Activated T-helper 1 cell treated with Interleukin-2 at 50 U/mL for 16 hours (primary cell): Measurements from ENCODE around the gene SLC9A1.

Experiments
- DNase-seq: peaks from one replicate; pipeline ENCODE4 v3.0.0-alpha.2; 2020; ENCODE audit warnings: low read depth

SLC9A1 gene

DNA sequence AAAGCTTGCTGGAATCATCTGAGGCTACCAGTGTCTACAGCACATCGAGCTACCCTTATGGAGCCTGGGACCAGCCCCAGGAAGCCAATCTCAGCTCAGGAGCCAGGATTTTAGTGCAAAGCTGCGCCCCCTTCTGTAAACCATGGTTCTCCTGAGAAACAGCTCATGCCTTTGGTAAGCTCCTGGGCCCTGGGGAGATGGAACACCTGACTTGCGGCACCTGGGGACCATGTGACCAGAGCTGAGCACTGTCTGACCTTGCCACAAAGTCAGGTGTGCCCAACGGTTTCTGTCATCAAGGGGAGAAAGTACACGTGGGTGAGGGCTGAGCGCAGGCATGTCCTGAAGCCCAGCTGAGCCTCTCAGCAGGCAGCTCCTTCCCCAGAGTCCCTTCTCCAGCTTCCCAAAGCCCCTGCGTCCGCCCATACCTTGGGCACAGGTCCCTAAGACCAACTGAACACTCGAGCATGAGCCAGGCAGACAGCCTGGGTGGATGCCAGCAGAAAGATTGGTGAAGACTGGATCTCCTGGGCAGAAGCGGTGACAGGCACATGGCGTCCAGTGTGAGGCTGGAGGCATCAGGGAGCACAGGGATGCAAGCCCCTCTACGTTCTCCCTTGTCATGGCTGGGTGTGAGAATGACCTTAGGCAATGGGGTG lies 84.4 kb downstream of the SLC9A1 start:
- no peak for DNase-seq

DNA sequence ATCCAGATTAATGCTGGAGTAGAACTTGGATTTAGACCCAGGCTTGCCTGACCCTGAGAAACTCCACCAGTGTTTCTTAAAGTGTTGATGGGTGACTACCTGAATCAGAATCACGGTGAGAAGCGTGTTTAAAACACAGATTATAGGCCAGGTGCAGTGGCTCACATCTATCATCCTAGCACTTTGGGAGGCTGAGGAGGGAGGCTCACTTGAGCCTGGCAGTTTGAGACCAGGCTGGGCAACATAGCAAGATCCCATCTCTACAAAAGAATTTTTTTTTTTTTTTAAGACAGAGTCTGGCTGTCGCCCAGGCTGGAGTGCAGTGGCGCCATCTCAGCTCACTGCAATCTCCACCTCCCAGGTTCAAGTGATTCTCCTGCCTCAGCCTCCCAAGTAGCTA lies 86.0 kb downstream of the SLC9A1 start:
- no peak for DNase-seq

DNA sequence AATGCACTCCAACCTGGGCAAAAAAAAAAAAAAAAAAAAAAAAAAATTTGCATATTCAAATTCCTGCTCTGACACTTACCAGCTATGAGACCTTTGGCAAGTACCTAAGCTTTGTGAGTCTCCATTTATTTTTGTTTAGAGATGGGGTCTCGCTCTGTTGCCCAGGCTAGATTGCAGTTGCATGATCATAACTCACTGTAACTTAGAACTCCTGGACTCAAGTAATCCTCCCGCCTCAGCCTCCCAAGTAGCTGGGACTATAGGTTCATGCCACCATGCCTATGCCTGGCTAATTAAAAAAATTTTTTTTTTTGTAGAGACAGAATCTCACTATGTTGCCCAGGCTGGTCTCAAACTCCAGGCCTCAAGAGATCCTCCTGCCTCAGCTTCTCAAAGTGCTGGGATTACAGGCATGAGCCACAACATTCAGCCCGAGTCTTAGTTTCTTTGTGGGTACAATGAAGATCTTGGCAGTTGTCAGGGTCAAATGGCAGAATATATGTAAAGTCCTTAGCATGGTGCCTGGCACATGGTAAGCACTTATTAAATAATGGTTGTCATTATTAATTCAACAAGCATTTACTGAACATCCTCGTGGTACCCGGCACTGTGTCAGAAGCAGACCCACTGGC lies 88.8 kb downstream of the SLC9A1 start:
- no peak for DNase-seq

DNA sequence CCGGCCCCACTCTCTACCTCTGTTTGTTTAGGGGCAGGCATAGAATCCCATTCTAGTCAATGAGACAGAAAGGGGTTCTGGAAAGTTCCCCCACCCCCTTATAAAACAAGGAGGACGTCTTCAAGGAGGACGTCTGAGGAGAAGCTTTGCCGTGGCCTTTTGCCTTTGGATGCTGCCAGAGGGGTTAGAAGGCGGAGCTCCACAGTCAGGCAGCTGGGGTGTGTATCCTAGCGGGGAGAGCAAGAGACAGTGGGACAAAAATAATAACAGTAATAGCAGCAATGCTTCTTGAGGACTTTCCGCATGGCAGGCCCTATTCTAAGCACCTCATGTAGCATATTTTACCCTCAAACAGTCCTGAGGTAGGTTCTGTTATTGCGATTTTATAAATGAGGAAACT lies 94.0 kb downstream of the SLC9A1 start:
- no peak for DNase-seq

DNA sequence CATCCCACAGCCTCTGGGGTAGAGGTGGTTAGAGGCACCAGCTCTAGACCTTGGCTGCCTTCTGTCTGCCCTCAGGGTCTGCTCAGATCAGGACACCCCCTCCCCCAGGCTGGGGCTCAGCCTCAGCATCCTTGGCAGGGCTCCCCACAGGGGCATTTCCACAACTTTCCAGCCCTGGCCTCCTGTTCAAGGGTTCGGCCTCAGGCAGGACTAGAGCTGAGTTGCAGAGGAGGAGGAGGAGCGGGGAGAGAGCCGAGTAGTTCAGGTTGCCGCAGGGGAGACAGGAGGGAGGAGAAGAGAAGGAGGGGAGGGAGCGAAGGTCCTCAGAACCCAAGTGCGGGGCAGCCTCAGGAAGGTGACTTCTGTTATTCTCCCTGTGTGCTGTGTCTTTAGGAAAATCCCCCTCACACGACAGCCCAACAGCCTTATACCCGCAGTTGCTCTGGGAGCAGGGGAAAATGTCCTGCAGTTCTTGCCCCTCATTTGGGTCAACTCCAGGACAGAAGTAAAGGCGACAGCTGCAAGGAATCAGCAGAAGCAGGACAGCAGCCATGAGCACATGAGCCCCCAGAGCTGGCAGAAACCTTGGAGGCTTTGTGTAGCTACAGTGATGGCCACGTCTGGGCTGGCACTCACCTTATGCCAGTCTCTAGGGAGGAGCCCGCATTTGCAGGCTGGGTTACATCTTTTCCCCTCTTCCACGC lies 95.8 kb downstream of the SLC9A1 start:
- no peak for DNase-seq

DNA sequence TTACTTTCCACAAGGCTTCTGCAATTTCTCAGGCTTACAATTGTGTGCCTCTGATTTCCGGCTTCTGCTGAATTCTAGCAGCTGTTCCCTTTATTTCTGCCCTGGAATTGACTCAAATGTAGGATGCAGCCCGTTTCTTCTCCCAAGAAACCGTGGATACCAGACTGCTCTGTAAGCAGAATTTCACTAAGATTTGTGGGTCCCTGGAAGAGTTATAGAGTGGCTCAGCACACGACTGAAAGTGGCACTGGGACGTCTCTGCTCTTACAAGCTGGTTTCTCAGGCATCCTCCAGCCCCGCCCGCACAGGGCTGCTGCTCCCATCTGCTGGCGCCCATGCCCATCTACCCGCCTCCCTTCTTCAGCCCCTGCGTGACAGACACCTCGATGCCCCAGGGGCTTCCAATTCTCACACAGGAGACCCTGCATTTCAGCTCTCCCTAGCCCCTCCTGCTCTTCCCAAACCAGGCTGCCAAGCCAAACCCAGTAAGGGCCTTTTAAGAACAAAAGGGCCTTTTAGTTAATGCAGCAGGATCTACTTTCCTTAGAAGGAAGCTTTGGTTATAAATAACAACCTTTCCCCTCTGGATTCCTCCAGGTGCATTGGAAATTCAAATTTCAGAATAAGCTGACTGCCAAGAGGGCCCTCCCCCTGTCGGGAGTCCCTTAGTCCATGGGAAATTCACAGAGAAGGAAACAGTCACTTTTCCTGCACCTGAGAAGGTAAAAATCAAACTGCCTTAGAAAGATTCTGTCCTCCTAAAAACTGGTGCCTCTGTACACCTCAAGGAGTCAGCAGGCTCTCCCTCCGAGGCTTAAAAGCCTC lies 96.9 kb downstream of the SLC9A1 start:
- DNase-seq = no peak

DNA sequence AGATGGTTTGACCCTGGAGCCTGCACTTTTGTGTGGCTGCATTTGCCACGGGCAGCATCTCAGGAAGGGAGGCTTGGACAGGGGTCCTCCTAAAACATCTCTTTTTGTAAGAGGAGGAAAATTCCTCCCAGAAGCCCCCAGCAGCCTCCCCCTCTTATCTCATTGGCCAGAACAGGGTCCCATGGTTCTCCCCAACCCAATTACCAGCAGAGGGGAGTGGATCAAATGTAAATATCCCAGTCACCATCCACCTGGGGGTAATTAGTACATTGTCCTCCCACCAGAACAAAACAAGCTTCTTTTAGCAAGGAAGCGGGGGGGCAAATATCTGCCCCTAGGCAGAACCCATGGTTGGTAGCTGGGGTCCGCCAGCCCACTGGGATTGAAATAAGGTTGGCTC lies 97.5 kb downstream of the SLC9A1 start:
- no peak for DNase-seq

DNA sequence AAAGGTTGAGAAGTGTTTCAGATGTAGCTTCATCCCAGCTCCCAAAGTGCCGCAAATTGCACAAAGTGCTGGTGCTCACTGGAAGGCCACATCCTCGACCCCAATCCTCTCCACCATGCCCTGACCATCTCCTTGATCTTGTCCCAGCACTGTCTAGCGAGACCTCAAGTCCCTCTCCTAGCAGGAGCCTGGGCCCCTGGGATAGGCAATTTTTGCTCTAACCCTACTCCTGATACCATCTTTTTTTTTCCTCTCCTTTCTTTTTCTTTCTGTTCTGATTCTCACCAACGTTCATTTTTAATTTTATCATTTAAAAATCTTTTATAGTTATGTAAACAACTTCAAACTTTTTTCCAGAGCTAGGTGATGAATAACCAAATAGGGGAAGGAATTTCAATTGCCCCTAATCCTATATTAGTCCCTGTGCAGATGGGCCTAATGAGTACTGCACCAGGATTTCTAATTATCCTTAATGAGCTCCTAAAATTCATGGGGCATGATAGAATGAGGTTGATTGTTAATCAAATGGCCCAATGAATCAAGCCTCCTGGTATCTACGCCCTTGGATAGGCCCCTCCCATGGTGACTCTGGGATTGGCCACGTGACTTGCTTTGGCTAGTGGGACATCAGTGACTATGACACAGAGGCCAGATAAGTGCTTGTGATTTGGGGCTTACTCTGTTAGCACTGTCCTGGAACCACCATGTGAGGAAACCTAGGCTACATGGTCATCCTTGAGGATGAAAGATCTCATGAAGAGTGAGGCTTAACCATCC lies 100.8 kb downstream of the SLC9A1 start:
- DNase-seq = no peak

DNA sequence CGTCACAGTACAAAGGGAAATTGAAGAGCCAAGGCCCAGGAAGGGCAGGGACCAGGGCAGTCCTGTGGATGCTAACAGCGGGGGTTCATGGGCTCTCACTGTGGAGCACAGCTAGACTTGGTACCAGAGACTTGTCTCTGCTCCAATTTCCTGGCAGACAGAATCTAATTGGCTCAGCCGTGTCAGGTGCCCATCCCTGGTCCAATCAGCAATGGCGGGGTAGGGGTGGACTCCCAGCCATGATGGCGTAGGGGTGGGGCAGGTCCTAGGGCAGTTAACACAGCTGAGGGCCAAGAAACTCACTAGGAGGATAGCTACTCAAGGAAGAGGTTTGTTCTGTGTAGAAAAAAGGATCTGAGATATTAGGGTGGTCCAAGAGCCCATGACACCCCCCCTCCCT lies 102.4 kb downstream of the SLC9A1 start:
- no peak for DNase-seq

DNA sequence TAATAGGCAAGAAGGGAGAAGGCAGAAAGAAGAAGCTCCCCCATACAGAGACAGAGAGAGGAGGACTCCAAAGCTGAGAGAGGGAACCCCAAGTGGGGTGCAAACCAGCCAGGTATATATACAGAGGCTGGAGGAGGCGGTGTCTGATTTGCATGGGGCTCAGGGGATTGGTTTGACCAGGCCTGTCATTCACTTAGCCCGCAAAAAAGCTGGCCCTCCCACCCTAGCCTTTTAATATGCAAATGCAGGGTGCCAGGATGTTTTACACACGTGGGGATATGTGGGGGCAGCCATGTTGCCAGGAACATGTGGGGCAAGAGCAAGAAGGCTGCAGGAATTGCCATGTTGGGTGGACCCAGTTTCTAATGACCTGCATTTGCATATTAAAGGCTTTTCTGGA lies 105.3 kb downstream of the SLC9A1 start:
- no peak for DNase-seq

DNA sequence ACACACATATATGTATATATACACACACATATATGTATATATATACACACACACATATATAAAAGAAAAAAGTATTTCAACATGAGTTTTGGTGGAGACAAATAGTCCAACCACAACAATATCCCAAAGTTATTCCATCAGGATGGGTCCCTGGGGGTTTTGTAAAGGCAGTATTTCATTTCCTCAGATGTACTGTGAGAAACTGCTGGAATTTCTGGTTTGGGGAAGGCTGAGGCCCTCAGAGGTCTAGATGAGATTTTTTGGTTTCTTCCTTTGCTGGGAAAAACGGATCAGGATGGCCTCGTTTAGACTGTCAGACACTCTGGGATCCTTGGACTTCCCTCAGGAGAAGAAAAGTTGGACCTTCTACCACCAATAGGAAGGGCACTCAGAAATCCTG lies 105.8 kb downstream of the SLC9A1 start:
- no peak for DNase-seq
